HEK293T (cell line): ENCODE results near the gene SULT2B1.
A peak's percentile ranks its signal among the peaks of the same experiment; 100 is the strongest.

ENCODE experiments used
- CTCF ChIA-PET: fragments of 350-600 bp; formaldehyde crosslinking; extraction: SDS; loops from one replicate; lab custom pipeline; 2021; ENCODE audit warnings: antibody characterized with exemption, inconsistent platforms; lab: Yijun Ruan, JAX
- POLR2A ChIA-PET: fragments of 350-600 bp; formaldehyde crosslinking; extraction: SDS; loops from one replicate; lab custom pipeline; 2020; ENCODE audit warnings: antibody characterized with exemption, inconsistent platforms; lab: Yijun Ruan, JAX
- DNase-seq: peaks from one replicate; pipeline ENCODE4 v3.0.0; 2012; ENCODE audit warnings: mixed read lengths; ENCODE audit errors: extremely low spot score
- ARNT ChIP-seq: fragments of 450-650 bp; IDR thresholded peaks from 2 replicates; pipeline ENCODE4 v1.6.1; 2017; ENCODE audit warnings: mild to moderate bottlenecking
- BHLHE40 ChIP-seq: fragments of 450-650 bp; IDR thresholded peaks from 2 replicates; pipeline ENCODE4 v1.6.1; 2016; ENCODE audit warnings: mild to moderate bottlenecking, moderate library complexity, borderline replicate concordance
- CTBP1 ChIP-seq: fragments of 450-650 bp; IDR thresholded peaks from 2 replicates; pipeline ENCODE4 v1.6.1; 2016; ENCODE audit warnings: borderline replicate concordance
- ELF4 ChIP-seq: fragments of 450-650 bp; IDR thresholded peaks from 2 replicates; pipeline ENCODE4 v1.6.1; 2017; ENCODE audit warnings: antibody characterized with exemption
- FOXA1 ChIP-seq: fragments of 450-650 bp; IDR thresholded peaks from 2 replicates; pipeline ENCODE4 v1.6.1; 2016; ENCODE audit warnings: mild to moderate bottlenecking
- FOXK2 ChIP-seq: fragments of 450-650 bp; IDR thresholded peaks from 2 replicates; pipeline ENCODE4 v1.6.1; 2016; ENCODE audit warnings: mild to moderate bottlenecking
- FOXM1 ChIP-seq: fragments of 450-650 bp; IDR thresholded peaks from 2 replicates; pipeline ENCODE4 v1.6.1; 2017; ENCODE audit warnings: mild to moderate bottlenecking, borderline replicate concordance
- HDGF ChIP-seq: fragments of 450-650 bp; IDR thresholded peaks from 2 replicates; pipeline ENCODE4 v1.6.1; 2017; ENCODE audit warnings: antibody characterized with exemption, borderline replicate concordance
- L3MBTL2 ChIP-seq: fragments of 450-650 bp; conservative IDR thresholded peaks from 2 replicates; pipeline ENCODE4 v1.6.1; 2016; ENCODE audit warnings: mild to moderate bottlenecking
- LEF1 ChIP-seq: fragments of 450-650 bp; IDR thresholded peaks from 2 replicates; pipeline ENCODE4 v1.6.1; 2017; ENCODE audit warnings: mild to moderate bottlenecking, borderline replicate concordance
- NFRKB ChIP-seq: fragments of 450-650 bp; IDR thresholded peaks from 2 replicates; pipeline ENCODE4 v1.6.1; 2016; ENCODE audit warnings: mild to moderate bottlenecking, moderate library complexity
- SP1 ChIP-seq: fragments of 450-650 bp; IDR thresholded peaks from 2 replicates; pipeline ENCODE4 v1.6.1; 2017
- SUZ12 ChIP-seq: fragments of 450-650 bp; IDR thresholded peaks from 2 replicates; pipeline ENCODE4 v1.6.1; 2016; ENCODE audit warnings: mild to moderate bottlenecking
- TARDBP ChIP-seq: fragments of 450-650 bp; IDR thresholded peaks from 2 replicates; pipeline ENCODE4 v1.6.1; 2016
- ZNF384 ChIP-seq: fragments of 450-650 bp; IDR thresholded peaks from 2 replicates; pipeline ENCODE4 v1.6.1; 2016
- TF ChIP-seq, protein P1 (sequence below): fragments of 450-650 bp; IDR thresholded peaks from 2 replicates; pipeline ENCODE4 v1.6.1; 2016

Gene SULT2B1

GRCh38 chr19:48508729-48509411, 43.1 kb upstream of the SULT2B1 start:
- no peak for TF ChIP-seq ELF4
- ChIA-PET POLR2A (interaction anchor here (1.2 to 3.8 kb wide), 4 partner anchors 65 to 110 kb away, joined by 4 to 15 read pairs (median 7); partner anchors contain the start of genes RPL18 and SPHK2), CTCF (interaction anchor here (0.8 to 4.1 kb wide), 2 partner anchors 76 to 80 kb away, joined by 7 to 52 read pairs; no protein-coding TSS in a partner anchor)
- DNase-seq = no peak

- no peak for DNase-seq
- TF ChIP-seq BHLHE40 (no peak), ARNT (no peak), ELF4 (no peak), SP1 (no peak), NFRKB (no peak), SUZ12 (no peak), FOXK2 (no peak), LEF1 (no peak), CTBP1 (no peak), ZNF384 (no peak), HDGF (no peak), FOXA1 (no peak), FOXM1 (no peak), TARDBP (no peak)
- TF ChIP-seq, protein P1, sequence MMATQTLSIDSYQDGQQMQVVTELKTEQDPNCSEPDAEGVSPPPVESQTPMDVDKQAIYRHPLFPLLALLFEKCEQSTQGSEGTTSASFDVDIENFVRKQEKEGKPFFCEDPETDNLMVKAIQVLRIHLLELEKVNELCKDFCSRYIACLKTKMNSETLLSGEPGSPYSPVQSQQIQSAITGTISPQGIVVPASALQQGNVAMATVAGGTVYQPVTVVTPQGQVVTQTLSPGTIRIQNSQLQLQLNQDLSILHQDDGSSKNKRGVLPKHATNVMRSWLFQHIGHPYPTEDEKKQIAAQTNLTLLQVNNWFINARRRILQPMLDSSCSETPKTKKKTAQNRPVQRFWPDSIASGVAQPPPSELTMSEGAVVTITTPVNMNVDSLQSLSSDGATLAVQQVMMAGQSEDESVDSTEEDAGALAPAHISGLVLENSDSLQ = no peak
- CTCF ChIA-PET = interaction anchor here (0.8 to 4.1 kb wide), 2 partner anchors 76 to 79 kb away, joined by 7 to 52 read pairs; no protein-coding TSS in a partner anchor
- POLR2A ChIA-PET = interaction anchor here (3.8 kb wide), 1 partner anchor 64 kb away, joined by 15 read pairs; no protein-coding TSS in a partner anchor
Observed at GRCh38 chr19:48509467-48510194, 42.3 kb upstream of the SULT2B1 start.

DNA sequence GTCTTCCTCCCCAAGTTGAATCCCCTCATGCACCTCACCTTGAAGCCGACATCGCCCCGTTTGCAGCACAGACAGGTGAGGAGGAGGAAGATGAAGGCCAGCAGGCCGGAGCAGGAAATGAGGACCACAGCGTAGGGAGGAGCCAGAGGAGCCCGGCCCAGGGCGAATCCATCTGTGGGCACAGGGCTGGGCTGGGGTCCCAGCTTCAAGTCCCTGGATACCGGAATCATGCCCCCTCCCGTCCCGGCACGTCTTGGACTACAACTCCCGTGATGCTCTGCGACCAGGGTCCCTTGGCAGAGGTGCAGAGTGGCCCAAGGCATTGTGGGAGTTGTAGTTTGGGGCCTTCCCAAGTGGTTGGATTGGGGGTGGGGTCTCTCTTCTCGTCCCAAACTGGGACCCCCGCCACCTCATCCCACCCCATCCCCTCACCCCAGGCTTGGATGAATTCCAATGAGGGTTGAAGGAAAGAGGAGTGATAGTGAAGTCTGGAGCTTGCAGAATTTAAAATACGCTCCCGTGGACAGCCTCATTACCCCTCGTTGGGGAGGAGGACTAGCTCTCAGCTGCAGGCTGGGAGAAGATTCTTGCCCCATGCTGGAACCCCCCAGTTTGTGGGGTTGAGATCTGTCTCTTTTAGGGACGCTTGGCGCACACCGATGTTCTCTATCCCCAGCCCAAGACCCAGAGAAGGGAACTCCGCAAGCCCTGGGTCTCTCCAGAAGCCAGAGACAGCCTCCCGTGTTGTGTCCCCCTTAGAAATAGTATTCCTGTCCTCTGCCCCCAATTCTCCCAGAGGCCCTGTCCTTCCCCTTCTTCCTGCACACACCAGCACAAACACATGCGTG, 41.3 kb upstream of the SULT2B1 start:
- CTCF ChIA-PET = no interaction called here

DNA sequence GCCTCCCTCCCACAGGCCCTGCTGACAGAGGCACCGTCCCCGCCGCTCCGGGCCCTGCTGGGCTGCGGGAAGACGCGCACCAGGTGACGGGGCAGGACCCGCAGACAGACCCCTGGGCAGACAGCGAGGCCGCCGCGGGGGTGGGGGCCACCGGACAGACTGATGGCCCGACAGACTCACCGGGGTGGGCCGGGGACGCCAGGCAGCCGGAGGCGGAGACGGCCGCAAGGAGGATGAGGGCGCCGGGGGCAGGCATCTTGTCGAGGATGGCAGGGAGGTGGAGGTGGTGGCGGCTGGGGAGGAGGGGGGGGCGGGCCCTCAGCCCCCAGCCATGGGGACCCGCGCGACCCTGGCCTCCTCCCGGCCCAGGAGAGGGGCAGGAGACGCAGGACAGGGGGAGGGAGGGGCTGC, 40.6 kb upstream of the SULT2B1 start:
- ChIA-PET POLR2A (no interaction called here), CTCF (no interaction called here)
- no peak for DNase-seq
- TF ChIP-seq FOXA1 = no peak
- TF ChIP-seq L3MBTL2 = no peak
- no peak for TF ChIP-seq CTBP1
- TF ChIP-seq, protein P1 = no peak
- TF ChIP-seq FOXK2 = no peak
- no peak for TF ChIP-seq HDGF
- TF ChIP-seq BHLHE40 = no peak
- no peak for TF ChIP-seq SUZ12
- no peak for TF ChIP-seq ZNF384
- no peak for TF ChIP-seq FOXM1
- TF ChIP-seq ARNT = no peak
- no peak for TF ChIP-seq SP1

More for the DNA sequence above, 41.3 kb upstream of the SULT2B1 start:
- no peak for TF ChIP-seq ELF4
- TF ChIP-seq HDGF = no peak
- TF ChIP-seq TARDBP = no peak
- TF ChIP-seq SUZ12 = peak; percentile 96
- no peak for TF ChIP-seq LEF1
- no peak for TF ChIP-seq FOXK2
- no peak for TF ChIP-seq NFRKB
- TF ChIP-seq SP1 = no peak
- TF ChIP-seq L3MBTL2 = peak; percentile 79
- no peak for TF ChIP-seq ARNT
- no peak for TF ChIP-seq FOXM1
- TF ChIP-seq CTBP1 = no peak
- TF ChIP-seq, protein P1 = no peak
- no peak for TF ChIP-seq FOXA1
- TF ChIP-seq BHLHE40 = no peak
- no peak for TF ChIP-seq ZNF384
- POLR2A ChIA-PET = interaction anchor here (3.8 kb wide), 1 partner anchor 63 kb away, joined by 15 read pairs; no protein-coding TSS in a partner anchor
- DNase-seq = peak; percentile 69

- TF ChIP-seq, protein P1 = peak; percentile 84
- TF ChIP-seq HDGF = no peak
- TF ChIP-seq ZNF384 = no peak
- TF ChIP-seq CTBP1 = no peak
- TF ChIP-seq LEF1 = no peak
- TF ChIP-seq NFRKB = no peak
- no peak for TF ChIP-seq FOXM1
- ChIA-PET POLR2A (no interaction called here), CTCF (no interaction called here)
- no peak for DNase-seq
Observed at GRCh38 chr19:48511800-48512503, 40.0 kb upstream of the SULT2B1 start, which contains the start of gene LMTK3. Gene LMTK3 (minus strand): TSS chr19:48511835. CDS start chr19:48511576, 259 bp downstream.
